GM21360 (cell line): Measurements from ENCODE around the gene NELFB.

Experiments
- ATAC-seq: cut with Tn5 transposase; IDR thresholded peaks from one replicate; pipeline ENCODE4 v1.9.1; 2021; ENCODE audit warnings: mild to moderate bottlenecking, moderate library complexity; ENCODE audit not compliant: unreplicated experiment

NELFB gene

DNA sequence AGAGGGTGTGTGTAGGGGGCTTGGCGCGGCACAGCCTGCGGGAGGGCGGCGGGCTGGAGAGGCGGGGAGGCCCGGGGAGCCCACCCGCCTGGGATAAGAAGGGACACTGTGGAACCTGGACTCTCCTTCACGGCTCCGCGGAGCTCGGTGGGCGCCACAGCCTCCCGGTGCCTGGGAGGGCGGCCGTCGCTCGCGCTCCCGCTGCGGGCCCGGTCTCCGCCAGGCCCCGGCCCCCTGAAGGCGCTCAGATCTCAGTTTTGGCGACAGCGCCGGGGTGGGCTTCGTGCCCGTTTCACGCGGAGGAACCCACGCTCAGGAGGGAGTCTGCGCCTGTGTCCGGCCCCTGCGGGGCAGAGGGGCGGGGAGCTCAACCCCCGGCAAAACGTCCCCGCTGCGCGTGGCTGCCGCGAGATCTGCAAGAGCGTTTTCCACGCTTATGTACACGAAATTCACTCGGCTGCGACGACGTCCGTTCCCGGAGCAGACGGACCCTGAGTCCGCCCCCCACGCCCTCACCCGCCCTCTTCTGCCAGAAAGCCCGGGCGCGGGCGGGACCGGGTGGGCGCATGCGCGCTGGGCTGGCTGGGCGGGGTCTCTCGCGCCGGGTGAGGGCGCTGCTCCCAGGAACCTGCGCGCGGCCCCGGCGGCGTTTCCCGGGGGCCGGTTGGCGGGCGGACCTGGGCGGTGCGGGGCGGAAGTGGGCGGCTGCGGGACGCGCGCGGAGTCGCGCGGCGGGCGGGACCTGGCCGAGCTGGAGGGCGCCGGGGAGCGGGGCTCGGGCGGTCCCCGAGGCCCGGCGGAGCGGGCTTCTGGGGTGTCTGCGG is at the start of gene NELFB:
Gene NELFB, plus strand, starts transcription at position 704 of the 824 bp plus-strand sequence.
- ATAC-seq: peak; percentile 65

DNA sequence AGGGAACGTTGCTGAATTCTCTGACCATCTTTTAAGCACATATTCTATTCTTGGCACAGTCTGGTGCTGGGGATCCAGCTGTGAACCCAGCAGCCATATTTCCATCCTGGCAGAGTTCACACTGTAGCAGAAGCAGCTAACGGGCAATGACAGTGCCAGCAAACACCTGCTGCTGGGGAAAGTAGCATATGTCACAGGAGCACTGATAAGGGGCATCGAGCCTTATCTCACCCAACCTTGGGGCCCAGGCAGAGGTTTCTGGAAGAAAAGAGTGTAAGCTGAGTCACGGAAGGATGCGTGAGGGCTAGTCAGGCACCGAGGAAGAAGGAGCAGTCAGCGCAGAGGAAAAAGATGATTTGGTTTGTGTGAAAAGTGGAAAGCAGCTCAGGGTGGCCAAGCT is 48.5 kb upstream of the NELFB start:
- ATAC-seq: no peak

- no peak for ATAC-seq
These were observed 43.6 kb upstream of the NELFB start for GRCh38 chr9:137211532-137211931.

GRCh38 chr9:137212520-137212919 is 42.6 kb upstream of the NELFB start:
- no peak for ATAC-seq

DNA sequence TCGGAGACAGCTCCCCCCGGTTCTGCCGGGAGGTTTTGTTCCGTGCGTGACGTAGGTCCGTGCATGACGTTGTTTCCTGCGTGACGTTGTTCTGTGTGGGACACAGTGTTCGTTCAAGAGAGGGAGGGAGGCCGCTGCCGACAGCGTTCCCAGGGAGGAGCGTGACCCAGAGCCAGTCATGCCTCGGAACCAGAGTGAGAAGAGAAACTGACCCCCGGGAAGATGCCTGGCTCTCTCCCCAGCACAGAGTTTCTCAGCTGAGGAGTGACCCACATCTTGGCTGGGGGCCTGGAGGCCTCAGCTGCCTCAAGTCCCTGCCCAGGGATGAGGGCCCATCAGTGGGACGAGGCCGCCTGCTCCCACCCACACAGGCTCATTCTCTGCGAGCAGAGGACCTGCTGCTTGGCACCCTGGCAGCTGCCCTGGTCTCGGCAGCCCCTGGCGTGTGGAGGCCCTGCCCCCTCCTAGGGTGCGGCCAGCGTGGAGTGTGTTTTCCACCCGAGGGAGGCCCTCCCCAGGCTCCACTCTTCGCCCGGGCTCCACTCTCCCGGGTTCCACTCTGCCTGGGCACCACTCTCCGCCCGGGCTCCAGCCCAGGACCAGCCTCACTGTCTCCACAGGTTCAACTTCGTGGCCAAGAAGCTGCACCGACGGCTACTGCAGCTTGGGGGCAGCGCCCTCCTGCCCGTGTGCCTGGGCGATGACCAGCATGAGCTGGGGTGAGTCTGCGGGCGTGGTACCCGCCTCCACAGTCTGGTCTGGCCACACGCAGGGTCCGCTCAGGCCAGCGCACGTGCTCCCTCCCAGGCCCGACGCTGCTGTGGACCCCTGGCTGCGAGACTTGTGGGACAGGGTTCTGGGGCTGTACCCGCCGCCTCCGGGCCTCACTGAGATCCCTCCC is 41.7 kb upstream of the NELFB start:
- ATAC-seq: no peak

DNA sequence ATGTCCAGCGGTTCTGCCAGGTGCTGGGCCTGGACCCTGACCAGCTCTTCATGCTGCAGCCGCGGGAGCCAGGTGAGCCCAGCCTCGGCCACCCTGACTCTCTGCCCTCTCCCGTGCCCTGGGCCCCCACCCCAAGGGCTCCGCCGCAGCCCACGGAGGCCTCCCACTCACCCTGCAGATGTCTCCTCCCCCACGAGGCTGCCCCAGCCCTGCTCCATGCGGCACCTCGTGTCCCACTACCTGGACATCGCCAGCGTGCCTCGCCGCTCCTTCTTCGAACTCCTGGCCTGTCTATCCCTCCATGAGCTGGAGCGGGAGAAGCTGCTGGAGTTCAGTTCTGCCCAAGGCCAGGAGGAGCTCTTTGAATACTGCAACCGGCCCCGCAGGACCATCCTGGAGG is 40.5 kb upstream of the NELFB start:
- no peak for ATAC-seq

DNA sequence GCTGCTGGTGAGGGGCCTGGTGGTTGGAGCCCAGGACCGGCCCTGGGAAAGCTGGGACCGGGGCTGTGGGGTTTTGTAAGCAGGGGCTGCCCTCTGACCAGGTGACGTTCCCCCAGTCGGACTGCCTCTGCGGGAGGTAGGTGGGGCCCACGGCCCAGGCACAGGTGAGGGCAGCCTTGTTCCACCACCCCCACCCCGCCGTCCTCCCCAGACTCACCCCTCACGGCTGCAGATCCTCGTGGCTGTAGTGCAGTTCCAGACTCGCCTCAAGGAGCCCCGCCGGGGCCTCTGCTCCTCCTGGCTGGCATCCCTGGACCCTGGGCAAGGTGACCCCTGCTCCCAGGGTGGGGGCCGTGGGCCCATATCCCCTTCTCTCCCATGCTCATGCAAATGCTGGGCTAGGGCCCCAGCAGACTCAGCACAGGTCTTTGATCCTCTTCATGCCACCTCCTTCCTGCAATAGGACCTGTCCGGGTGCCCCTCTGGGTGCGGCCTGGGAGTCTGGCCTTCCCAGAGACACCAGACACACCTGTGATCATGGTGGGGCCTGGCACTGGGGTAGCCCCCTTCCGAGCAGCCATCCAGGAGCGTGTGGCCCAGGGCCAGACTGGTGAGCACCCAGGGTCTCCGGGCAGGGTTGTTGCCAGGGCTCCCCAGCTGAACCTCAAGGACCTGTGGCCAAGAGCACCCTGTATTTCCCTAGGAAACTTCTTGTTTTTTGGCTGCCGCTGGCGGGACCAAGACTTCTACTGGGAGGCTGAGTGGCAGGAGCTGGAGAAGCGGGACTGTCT is 39.7 kb upstream of the NELFB start:
- no peak for ATAC-seq

DNA sequence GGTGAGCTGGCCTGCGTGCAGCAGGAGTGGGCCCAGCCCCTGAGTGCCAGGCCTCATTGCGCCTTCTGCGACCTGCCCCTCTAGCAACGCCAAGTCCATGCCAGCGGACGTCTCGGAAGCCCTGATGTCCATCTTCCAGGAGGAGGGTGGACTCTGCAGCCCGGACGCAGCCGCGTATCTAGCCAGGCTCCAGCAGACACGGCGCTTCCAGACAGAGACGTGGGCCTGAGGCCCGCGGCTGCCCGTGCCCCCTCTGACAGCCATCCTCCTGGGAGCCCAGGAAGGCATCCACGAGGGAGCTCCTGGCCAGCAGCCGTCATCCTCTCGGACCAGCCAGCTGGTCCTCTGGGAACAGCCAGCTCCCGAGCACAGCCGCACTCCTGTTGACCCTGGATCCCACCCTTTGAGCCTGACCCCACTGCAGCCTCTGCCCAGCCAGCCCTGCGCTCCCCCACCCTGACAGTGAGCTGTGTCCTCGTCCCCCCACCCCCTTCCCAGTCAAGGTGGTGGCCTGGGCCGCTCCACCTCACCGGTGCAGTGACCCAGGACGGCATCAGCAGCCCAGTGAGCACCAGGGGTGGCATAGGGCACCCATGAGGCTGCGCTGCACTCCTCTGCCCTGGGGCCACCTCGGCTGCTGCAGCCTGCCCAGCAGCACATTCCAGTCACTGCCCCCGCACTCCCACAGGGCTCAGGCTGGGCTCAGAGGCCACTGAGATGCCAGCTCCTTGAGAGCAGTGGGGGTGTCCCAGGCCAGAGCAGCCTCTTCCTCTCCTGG is 38.8 kb upstream of the NELFB start:
- ATAC-seq: no peak

DNA sequence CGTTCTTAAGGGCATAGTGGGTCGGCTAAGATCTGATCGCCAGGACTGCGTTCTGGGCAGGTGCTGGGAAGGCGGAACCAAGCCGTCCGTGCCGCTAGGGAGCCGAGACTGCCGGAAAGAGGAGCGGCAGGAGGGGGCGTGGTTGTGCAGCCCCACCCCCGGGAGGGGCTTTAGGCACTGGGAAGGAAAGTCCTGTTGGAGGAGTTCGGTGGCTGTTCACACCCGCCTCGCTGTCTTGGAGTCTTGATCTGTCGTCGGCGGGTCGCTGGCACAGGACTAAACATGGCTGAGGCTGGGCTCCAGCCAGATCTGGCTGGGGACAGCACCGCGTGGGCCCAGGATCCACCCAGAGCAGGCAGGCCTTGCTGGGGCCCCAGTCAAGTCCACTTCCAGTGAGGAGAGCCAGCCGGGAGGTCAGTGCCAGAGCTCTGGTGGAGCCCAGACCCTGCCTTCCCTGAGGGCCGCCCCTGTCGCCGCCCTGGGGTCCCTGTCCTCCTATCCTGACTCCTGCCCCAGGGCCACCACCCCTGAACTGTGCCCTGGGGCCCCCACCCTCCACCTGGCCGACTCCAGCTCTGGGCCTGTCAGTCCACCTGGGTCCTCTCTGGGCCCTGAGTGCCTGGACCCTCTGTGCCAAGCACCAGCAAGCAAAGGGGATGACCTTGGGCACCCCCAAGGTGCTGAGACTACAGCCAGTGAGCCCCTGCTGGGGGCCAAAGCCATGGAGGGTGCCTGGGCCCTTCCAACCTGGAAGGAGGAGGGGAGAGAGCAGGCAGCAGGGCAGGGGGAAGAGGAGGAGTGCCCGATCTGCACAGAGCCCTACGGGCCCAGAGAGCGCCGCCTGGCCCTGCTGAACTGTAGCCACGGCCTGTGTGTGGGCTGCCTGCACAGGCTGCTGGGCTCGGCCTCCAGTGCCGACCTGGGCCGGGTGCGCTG is 37.6 kb upstream of the NELFB start:
- no peak for ATAC-seq

DNA sequence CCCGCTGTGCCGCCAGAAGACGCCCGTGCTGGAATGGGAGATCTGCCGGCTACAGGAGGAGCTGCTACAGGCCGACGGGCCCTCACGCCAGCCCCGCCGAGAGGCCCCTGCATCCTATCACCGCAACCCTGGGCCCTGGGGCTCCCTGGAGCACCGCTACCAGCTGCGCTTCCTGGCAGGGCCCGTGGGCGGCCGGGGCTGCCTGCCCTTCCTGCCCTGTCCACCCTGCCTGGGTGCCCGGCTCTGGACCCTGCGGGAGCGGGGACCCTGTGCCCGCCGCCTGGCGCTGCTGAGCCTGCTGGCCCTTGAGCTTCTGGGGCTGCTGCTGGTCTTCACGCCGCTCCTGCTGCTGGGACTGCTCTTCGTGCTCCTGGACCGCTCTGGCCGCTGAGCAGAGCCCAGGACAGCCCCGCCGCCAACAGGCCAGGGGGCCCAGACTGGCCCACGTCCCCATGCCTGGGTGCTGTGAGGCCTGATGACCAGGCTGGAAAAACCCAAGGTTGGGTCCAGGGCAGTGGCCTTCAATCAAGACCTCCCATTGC is 36.8 kb upstream of the NELFB start:
- ATAC-seq: no peak

- ATAC-seq: no peak
These were observed 36.3 kb upstream of the NELFB start for GRCh38 chr9:137218754-137219271.

- ATAC-seq: no peak
These were observed 35.3 kb upstream of the NELFB start for GRCh38 chr9:137219757-137220316.

DNA sequence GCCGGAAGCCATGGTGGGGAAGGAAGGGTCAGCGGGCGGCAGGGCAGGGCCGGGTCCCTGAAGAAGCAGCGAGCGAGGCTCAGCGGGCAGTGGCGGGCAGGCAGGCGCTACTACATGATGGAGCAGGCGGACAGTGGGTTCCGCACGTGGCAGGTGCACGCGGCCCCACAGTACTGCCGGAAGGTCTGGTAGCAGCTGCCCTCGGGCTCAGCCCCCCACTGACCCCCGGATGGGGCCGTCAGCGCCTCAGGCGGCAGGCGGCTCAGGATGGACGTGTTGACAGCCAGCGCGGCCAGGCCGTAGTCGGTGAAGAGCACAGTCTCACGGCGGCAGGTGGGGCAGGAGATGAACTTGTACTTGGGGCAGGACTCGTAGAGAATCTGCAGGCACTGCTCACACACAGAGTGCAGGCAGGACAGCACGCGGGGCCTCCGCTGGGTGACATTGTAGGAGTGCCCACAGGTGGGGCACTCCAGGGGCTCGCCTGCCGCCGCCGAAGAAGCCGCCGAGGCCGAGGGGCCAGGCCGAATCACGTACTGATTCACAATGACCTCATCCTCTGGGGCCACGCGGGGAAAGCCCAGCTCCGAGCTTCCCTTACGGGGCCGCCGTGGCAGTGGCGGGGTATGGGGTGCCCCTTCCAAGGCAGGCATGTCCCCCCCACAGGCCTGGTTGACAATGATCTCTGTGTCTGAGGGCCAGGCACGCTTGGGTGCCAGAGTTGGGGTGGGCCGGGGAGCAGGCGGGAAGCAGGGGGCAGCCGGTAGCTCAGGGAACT is 34.6 kb upstream of the NELFB start:
- no peak for ATAC-seq

DNA sequence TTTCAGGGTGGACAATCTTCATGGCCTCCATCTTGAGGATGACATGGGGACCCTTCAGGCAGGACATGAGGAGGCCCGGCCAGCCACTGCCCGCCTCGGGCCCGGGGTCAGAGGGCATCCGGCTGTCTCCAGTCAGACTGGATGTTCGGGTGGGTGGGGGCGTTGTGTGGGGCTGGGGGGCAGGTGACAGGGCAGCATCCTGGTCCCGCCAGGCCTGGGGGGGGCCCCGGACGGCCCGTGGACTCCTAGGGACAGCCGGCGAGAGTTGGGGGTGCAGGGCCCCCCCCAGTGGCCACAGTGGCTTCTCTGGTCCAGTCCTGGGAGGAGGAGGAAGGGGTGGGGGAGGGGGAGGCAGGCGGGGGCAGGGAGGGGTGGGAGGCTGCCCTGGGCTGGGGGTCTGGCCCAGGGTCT is 34.0 kb upstream of the NELFB start:
- no peak for ATAC-seq

DNA sequence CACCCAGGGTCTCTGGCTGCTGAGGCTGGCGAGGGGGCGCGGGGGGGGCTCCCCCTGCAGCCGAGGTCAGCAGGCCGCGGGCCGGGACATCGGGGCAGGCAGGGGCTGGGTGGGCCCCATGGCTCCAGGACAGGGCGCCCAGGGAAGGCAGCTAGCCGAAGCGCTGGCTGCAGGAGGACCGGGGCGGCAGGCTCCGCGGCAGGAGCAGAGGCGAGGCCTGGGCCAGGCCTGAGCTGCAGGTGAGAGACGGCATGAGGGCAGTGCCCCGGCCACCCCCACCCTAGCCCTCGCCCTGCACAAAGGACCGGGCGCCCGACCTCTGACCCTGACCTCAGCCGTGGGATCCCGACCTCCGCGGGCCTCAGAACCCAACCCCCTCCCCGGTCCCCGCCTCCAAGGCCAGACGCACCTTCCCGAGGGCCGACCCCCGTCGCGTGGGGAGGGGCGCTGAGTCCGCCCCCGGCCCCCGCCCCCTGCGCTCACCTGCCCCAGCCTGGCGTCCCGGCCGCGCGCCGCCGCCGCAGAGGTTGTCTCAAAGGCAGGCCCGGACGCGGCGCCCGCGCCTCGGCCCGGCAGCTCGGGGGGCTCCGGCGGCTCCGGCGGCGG is 33.5 kb upstream of the NELFB start:
- ATAC-seq: no peak

- no peak for ATAC-seq
These were observed 32.7 kb upstream of the NELFB start, which contains the start of gene RNF208 for GRCh38 chr9:137222190-137223077. Gene RNF208, minus strand, starts transcription at chr9:137222240. Its CDS starts 1,028 bp downstream, at chr9:137221212.
